ENCODE measurements around the gene C17orf50.
A peak's percentile ranks its signal among the peaks of the same experiment; 100 is the strongest.

Gene C17orf50

GRCh38 chr17:35765086-35765710 lies 4.5 kb downstream of the C17orf50 start:
- TF ChIP-seq, protein P1, sequence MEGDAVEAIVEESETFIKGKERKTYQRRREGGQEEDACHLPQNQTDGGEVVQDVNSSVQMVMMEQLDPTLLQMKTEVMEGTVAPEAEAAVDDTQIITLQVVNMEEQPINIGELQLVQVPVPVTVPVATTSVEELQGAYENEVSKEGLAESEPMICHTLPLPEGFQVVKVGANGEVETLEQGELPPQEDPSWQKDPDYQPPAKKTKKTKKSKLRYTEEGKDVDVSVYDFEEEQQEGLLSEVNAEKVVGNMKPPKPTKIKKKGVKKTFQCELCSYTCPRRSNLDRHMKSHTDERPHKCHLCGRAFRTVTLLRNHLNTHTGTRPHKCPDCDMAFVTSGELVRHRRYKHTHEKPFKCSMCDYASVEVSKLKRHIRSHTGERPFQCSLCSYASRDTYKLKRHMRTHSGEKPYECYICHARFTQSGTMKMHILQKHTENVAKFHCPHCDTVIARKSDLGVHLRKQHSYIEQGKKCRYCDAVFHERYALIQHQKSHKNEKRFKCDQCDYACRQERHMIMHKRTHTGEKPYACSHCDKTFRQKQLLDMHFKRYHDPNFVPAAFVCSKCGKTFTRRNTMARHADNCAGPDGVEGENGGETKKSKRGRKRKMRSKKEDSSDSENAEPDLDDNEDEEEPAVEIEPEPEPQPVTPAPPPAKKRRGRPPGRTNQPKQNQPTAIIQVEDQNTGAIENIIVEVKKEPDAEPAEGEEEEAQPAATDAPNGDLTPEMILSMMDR (conservative IDR thresholded peaks at IDR 0.05; ENCODE audit: low read depth, low read length), result no peak
- DNase-seq (ENCODE audit: low read depth), result no peak
- no peak overlapping the region for H3K4me3 ChIP-seq (ENCODE audit: low read length)

- no peak for DNase-seq (ENCODE audit: low read depth)
- H3K4me3 ChIP-seq (ENCODE audit: low read length), result no peak overlapping the region
- TF ChIP-seq, protein P1 (conservative IDR thresholded peaks at IDR 0.05; ENCODE audit: low read depth, low read length), result no peak
Observed at GRCh38 chr17:35765756-35766488, 5.2 kb downstream of the C17orf50 start.

DNA sequence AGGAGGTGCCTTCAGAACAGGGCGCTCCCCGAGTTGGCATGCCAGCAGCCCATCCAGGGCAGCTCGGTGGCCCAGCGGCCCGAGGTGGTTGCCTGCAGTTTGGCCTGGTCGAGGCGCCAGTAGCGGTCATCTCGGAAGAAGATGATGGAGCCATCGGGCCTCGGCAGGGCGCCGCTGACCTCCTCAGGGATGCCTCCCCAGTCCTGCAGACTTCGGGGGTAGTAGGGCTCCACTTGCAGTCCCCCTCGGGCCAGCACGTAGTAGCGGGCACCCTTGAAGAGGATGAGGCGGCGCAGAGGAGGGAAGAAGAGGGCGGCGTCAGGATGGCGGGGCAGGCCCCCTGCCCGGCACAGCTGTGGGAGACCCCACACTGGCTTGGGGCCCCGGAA lies 5.8 kb downstream of the C17orf50 start:
- no peak for DNase-seq (ENCODE audit: low read depth)
- no peak overlapping the region for H3K4me3 ChIP-seq (ENCODE audit: low read length)
- TF ChIP-seq, protein P1 (conservative IDR thresholded peaks at IDR 0.05; ENCODE audit: low read depth, low read length), result no peak

GRCh38 chr17:35766903-35767510 lies 6.3 kb downstream of the C17orf50 start:
- TF ChIP-seq, protein P1 (conservative IDR thresholded peaks at IDR 0.05; ENCODE audit: low read depth, low read length), result peak; percentile 67

GRCh38 chr17:35768797-35769196 lies 8.1 kb downstream of the C17orf50 start:
- DNase-seq (ENCODE audit: low read depth), result no peak
- TF ChIP-seq, protein P1 (conservative IDR thresholded peaks at IDR 0.05; ENCODE audit: low read depth, low read length), result no peak
- H3K4me3 ChIP-seq (ENCODE audit: low read length), result no peak overlapping the region

More at GRCh38 chr17:35766903-35767510, 6.3 kb downstream of the C17orf50 start:
- no peak overlapping the region for H3K4me3 ChIP-seq (ENCODE audit: low read length)
- DNase-seq (ENCODE audit: low read depth), result no peak

DNA sequence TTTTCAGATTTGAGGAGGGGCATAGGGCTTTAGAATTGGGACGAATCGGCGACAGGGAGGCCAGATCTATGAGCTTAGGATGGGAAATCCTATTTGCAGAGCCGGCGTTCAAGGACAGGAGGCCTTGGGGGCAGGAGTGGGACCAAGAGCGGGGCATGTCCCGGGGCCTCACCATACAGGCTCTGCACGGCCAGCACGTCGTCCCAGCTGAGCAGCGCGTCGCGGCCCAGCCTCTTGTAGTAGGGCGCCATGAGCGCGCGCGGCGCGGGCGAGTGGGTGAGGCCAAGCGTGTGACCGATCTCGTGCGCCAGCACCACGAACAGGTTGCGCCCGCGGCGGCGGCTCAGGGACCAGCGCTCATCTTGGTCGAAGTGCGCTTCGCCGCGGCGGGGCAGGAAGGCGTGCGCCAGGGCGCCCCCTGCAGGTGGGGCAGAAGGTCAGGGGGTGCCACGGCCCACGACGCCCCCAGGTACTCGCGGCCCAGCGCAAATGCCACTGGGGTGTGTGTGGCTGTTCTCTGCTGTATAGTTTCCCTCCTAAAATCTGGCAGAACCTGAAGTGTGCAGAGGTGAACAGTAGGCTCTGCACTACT lies 9.3 kb downstream of the C17orf50 start:
- TF ChIP-seq, protein P1 (conservative IDR thresholded peaks at IDR 0.05; ENCODE audit: low read depth, low read length), result peak; percentile 23

More for the DNA sequence above, 9.3 kb downstream of the C17orf50 start:
- H3K4me3 ChIP-seq (ENCODE audit: low read length), result no peak overlapping the region
- no peak for DNase-seq (ENCODE audit: low read depth)
